Activated CD4-positive, alpha-beta T cell treated with anti-CD3 and anti-CD28 coated beads, Interleukin-10, Interleukin-2, amounts not matched to agents 100 ng/mL and 50 ng/mL, durations not matched to agents 16 hours and 8 hours (primary cell): ENCODE measurements around the gene GALNT7.
"Not testable (repeated sequence)": the region's sequence is repeated elsewhere in the genome, so short reads cannot be mapped to it uniquely, and the experiment has no call there.

Experiments used
- DNase-seq: peaks from one replicate; pipeline ENCODE4 v3.0.0-alpha.2; 2020

The GALNT7 gene

DNA sequence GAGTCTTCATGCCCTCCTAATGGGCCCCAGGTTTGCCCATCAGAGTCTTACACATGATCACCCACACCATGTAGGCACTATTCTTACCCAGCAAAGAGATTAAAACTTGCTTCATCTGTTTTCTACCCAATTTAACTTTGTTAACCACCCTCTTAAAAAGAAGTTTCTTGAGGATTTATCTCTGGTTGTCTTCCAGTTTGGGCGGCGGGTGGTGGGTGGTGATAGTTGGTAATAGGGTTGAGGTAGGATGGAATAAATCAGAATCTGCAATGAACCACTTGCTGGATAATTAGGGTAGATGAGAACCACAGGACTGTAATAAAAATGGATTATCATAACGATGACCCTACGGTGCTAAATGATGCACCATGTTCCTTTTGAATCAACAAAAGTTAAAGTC is 30.9 kb downstream of the GALNT7 start:
- no peak for DNase-seq

DNA sequence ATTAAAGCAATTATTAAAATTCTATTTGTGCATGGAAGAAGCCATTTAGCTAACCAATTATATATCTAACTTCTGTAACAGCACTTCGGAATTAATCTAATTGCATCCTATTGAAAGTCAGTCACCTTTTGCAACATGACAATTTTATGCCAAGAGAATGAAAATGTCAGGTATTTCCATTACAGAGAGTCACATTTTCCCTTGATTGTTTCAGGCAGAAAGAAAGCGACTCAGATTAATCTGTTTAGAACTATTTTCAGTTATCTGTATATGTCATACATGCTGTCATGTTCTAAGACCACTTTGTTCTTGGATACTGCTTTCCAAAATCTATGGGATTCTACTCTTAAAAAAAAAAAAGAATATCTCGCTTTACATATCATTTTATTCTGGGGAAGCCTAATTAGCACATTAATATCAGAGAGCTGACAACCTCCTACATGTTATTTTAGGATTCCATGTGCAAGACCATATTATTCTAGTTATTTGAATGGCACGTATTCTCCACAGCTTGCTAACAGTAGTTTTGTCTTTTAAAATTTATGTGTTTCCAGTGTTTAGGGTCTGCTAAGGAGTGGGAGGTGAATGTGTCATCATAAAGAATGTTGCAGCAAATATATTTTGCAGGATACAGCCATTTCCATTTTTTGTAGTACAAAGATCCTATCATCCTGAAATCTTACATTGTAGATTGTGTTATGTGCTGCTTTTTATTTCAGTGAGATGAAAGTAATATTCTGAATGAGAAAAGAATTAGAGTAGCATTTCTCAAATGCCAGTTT is 31.7 kb downstream of the GALNT7 start:
- no peak for DNase-seq

DNA sequence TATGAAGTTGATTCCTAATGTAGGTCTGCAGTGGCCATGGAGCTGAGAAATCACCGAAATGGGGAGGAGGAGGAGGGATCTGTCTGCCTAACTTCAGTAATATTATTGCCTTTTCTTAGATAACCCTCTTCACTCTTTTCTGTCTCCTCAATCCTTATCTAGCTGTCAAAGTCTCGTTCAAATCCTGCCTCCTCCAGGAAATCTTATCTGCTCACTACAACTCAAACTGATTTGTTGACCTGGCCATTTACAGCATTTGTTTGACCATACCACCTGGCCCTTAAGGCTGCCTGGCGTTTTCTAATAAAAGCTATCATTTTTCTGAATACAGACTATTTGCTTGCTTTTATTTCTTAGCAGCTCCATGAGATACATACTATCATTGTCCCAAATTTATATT is 33.8 kb downstream of the GALNT7 start:
- DNase-seq: no peak

DNA sequence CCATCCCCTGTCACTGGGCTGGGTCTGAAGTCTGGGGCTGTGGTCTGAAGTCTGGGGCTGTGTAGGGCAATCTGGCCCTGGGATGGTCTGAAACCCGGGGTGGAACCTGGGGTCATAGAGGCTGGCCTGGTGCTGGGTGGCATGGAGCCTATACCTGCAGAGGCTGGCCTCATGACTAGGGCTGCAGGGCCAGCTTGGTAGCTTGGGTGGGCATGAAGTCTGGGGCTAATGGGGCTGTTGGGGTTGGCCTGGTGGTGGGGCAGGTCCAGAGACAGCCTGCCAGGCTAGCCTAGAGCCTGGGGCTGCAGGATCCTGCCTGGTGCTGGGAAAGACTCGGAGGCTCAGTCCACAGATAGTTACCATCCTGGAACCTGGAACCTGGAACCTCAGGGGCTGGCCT is 37.0 kb downstream of the GALNT7 start:
- DNase-seq: no peak

DNA sequence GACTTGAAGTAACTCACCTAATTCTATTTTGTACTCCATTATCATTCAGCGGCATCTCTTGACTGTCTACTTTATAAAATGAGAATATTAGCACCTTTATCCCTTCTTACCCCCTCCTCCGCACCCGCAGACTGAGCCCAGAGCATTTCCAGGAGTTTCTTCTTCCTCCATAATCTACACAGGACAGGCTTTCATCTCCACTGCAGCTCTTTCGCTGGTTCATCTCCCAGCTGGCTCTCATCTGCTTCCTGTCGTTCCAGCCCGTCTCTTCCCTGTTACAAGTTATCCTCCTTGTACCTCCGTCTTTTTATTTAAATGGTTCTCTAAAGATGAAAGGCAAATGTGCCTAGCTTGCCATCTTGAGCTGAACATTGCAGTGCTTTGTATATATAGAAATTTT is 39.8 kb downstream of the GALNT7 start:
- no peak for DNase-seq

DNA sequence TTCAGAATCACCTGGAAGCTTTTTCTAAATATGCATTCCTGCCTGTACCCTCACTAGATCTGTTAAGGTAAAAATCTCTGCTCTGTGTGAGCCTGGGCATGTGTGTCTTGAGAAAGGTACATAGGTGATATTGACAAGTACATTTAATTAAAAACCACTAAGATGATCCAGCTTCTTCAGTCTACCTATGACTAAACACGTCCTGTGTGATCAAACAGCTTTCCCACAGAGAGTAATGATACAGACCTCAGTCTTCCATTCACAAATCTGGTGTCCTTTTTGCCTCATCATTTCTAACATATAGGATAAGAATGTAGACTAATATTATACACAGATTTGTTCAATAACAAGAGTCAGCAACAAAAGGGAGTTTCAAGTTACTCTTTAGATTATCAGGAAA is 42.6 kb downstream of the GALNT7 start:
- peak; percentile 6 for DNase-seq

DNA sequence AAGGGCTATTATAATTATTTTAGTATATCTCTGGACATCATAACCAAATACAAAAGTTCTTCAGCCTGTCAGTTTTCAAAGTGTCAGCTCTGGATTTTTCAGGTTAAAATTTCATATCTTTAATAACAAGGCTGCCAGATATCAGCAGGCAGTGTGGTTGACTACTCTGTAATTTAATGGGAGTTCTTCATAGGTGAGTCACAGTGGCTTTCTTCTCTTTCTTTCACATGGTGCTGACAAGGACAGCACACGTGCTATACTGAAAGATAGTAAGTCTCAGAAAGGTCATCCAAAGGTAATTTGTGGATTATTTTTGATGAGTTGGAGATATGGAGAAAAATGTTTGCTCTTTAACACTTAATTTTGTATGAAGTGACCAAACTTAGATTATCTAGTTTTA is 43.2 kb downstream of the GALNT7 start:
- DNase-seq: no peak

DNA sequence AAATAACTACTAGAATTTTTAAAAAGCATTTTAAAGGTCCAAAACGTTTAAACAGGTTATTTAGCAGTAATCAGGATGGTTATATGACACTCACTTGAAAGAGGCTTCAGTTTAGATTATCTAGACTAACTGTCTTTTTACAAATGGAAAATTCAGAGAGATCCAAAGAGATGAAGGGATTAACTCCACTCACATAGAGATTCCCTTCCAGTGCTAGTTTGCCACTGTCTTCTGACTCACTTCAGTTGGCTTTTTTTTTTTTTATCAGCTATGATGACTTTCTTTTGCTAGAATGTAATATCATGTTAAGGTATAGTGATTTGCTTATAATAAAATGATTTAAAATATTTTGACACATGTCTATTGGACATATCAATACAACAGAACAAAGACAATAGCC is 43.8 kb downstream of the GALNT7 start:
- DNase-seq: no peak

DNA sequence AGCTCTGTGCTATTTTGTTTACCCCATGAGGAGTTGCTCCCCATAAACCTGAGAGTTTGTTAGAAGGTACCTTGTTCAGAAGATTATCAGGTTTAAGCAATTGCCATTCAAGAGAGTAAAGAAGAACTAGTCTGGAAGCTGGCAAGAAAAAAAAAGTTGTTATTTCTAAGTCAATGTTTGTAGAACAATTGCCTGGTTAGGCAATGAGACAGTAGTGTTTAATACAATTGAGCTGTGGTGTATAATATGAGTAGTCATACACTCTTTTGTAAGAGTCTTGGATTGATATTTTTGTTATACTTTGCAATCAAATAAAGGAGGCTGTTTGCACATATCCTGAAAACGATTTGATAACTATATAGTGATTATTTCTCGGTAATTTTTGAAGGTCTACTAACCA is 44.7 kb downstream of the GALNT7 start:
- no peak for DNase-seq

DNA sequence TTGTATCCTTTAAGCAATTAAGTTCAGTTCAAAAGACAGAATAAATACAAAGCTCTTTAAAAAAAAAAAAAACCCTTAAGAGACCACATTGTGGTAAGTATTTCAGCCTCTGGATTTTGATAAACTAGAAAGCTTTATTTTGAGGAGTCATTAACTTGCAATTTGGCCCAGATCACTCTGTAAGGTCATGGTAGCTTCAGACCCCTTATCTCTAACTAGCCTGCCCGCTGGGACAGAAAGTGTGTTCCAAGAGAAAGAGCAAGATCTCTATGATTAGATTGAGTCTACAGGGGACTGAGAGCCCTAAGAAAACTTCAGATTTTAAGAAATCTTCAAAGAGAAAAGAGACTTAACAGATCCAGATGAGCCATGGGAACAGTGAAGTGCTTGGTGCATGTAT is 45.6 kb downstream of the GALNT7 start:
- DNase-seq: no peak

DNA sequence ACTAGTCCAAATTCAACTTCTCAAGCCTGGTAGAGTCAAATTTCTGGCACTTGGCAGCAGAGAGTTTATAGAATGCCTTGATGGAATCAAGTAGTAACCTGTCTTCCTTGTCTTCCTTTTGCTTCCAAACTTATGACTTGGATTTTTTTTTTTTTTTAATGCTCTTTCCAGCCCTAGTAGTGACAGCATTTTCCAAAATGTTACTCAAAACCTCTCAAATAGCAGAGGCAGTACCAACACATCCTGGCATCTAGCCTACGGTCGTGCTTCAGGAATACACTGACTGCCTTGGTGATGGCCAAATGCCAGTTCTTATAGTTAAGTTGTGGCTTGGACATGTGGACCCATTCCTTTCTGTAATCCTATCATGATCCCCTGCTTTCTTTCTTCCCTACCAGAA is 46.0 kb downstream of the GALNT7 start:
- DNase-seq: no peak

DNA sequence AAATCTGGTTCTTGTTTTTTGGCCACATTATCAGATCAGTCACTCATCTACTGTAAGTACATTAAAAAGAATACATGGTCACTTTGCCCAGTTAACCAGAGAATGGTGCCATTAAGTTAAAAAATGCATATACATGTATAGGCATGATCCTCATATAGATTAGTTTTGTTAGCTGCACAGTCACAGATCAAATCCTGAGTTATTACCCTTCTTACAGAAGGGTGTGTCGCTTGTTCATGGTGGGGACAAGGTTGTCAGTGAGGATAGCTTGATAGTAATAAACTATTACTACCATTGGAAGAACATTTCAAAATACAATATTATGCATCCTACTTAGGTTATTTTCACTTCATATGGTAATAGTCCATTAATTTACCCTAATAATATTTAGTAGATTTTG is 48.5 kb downstream of the GALNT7 start:
- no peak for DNase-seq

DNA sequence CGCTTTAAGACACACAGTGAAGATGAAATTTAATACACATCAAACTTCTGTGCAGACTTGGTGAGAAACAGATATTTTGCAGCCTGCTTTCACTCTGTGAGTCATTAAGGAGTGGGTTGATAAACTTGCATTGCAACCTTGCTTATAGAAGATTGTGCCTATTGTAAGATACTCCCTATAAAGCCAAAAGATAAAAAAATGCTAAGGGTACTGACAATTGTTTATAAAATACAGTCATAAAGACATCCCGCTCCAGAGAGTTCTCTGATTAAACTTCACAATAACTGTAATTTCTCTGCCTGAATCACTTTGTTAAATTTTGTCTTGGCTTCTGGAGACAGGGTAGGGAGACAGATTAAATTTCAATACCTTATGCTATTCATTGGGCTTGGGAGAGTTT is 49.1 kb downstream of the GALNT7 start:
- no peak for DNase-seq

DNA sequence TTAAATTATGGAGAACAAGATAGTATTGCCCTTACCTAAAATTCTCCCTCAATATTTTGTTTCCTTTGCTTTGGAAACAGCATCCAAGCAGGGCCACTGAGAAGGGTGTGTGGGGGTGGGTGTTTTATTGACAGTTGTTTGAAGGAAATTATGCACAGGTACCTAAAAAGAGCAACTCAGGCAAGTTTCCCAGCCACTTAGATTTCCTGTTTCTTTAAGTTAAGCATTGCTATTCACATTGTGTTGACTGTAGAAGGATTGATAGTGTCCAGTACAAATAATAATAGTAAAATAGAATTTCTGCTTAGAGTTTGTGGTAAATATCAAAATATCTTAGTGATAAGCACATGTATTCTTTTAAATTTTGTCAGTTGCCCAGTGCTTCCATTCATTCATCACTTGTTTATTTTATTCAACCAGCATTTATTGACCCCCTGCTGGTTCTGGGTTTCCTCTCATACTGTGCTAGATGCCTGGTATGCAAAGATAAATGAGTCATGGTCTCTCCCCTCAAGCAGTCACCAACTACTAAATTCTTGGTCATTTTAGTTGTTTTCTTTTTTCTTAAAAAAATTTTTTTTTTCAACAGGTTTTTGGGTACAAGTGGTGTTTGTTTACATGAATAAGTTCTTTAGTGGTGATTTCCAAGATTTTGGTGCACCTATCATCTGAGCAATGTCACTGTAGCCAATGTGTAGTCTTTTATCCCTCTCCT is 50.0 kb downstream of the GALNT7 start:
- DNase-seq: no peak

DNA sequence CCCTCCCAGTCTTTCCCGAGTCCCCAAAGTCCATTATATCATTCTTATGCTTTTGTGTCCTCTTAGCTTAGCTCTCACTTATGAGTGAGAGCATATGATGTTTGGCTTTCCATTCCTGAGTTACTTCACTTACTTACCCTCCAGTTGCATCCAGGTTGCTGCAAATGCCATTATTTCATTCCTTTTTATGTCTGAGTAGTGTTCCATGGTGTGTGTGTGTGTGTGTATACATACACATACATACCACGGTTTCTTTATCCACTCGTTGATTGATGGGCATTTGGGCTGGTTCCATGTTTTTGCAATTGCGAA is 50.5 kb downstream of the GALNT7 start:
- DNase-seq: not testable (repeated sequence)

DNA sequence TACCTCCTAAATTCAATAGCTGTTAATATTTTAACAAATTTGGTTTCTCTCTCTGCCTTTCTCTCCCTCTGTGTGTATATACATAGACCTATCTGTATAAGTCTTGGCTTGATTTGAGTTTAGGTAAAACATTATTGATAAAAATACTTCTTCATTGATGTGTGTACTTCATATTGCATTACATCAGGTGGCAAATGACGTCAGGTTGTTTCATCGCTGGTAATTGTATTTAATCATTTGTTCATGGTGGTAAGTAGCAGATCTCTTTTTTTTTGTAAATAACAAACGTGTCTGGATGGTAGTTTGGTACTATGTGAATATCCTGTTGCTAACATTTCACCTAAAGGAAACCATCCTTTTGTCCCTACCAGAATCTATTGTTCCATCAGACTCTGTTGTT is 55.1 kb downstream of the GALNT7 start:
- no peak for DNase-seq

DNA sequence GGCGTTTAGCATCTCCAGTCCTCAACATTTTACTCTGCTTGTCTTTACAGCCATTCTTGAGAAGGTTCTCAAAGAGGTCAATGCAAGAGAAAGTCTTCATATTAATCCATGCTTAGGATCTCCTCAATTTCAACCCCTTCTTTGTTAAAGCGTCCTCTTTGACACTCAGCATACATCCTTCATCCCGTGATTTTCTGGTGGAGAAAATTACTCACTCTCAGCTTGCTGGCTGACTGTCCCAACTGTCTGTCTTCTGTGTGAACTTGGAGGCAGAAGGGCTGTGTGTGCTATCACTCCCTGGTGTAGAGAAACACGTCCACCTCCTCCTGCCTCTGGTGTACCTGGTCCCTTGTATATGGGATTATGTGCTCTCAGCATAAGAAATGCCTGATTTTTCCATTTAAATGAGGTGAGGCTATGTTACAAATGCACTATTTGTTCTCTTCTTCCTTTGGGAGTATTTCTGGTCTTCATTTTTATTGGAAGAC is 57.8 kb downstream of the GALNT7 start:
- DNase-seq: no peak

DNA sequence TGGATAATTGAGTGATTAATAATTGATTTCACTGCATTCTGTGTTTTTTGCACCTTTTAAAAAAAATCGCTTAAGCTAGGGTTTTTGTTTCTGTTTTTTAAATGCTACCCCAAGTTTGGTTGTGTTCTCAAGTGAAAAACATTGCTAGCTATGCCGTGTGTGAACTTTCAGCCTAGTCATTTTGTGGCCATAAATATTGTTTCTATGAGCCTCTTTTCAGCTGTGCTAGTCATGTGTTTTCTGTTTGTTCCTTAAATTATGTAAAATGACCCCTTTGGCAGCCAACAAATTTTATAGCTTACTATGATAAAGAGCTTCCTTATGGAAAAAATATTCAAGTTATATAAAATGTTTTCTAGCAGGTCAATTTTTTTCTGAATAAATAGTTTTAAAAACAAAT is 59.1 kb downstream of the GALNT7 start:
- no peak for DNase-seq

DNA sequence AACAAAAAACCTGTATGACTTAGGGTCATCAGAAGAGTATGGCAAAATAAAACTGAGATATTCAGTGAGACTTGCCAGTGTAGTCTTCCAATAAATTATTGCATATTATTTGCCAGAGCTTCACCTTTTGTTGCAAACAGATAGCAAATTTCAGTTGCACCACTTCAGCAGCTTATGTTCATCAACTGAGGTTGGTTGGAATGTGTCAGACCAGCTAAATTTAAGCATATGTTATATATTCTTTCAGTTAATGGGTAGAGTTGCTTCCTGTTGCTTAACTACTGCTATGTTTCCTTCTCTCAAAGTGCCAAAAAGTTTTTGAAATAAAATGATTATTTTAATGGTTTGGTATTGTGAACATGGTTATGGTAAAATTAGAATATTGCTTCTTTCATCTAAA is 61.5 kb downstream of the GALNT7 start:
- DNase-seq: no peak

DNA sequence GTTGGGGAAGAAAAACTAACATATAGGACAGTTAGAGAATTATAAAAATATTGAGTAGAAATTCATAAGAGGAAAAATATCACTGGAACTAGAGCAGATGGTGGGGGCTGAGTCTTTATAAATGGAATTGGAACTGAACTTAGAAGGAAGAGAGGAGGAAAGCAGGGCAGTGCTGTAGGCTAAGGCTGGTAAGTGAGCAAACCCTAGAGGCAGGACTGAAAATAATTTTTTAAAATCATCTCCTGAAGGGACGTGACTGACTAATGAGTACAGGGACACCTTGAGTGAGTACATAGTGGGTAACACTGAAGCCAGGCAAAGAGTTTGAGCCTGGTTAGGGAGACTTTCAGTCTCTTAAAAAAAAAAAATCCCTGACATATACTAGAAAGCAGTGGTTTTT is 63.3 kb downstream of the GALNT7 start:
- DNase-seq: no peak

DNA sequence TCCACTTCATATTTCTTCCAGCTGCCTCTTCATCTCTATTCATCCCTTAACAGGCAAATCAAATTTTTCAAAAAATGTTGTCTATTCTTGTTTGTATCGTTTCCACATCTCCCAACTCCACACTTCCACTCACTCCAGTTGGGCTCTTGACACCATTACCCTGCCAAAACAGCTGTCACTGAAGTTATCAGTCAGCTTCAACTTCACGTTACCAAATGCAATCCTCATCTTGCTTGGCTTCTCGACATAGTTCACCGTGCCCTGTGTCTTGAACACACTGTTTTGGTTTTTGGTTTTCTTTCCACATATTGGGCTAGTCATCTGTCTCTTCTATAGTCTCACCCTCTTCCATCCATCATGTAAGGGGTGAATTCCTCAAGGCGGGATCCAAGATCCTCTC is 65.2 kb downstream of the GALNT7 start:
- DNase-seq: no peak

DNA sequence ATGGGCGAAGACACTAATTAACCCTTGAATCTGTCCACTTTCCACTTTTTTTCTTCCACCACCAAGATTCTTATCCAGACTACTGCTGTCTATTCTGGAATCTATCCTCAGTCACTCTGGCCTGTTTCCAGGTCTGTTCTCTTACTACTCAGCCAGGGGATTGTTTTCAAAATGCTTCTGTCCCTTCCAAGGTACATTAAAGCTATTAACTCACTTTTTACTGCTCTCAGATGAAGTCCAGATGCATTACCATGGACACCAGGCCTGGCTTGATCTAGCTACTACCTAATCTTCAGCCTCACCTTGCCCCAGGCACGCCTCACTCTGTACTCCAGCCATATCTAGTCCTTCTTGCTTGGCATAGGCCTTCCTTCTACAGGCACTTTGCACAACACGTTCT is 66.4 kb downstream of the GALNT7 start:
- no peak for DNase-seq

DNA sequence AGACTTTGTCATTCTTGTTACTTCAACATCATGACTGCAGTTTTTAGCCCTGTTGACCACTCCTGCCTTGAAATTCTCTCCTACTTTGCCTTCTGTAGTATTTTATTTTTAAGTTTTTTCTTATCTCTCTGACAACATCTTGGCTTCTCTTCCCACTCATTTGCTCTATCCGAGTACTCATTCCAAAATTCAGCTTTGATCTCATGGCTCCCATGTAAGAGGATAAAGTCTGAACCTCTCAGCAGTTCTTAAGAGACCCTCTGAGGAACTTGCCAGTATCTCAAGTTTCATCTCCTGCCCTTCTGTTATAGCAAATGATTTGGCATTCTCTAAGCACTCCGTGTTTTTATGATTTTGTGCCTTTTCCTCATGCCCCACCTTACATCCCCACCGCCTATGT is 67.7 kb downstream of the GALNT7 start:
- DNase-seq: no peak

DNA sequence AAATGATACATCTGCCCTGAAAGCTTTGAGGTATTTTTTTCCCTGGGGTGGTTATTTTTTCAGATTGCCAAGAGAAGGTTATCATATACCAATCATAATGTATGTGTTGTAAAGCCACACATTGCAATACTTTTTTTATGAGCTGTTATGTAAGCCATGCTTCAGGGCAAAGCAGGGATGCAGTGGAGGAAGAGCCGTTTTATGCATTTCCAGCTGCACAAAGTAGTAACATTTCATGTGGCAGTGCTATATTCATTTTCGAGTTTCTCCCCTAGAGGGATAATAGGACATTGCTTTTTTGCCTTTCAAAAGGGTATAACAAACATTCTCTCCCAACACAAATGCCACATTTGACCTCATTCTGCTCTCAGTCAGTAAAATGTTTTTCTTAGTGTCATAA is 68.5 kb downstream of the GALNT7 start:
- no peak for DNase-seq

DNA sequence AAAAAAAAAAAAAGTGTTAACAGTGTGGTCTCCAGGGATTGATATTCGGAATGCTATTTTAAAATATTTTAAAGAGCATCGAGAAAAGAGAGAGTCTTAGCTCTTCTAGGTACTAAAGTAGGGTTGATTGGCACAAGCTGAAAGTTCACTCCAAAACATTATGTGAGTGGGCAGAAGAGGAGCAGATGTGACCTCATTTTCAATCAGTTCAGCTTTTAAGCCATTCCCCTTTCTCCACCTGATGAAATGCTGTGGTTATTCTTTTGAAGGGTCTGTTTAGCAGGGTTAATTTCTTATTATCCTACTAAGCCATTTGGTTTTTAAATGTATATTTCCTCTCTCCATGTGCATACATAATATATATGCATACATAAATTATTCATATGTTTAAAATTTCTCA is 69.2 kb downstream of the GALNT7 start:
- no peak for DNase-seq
